Activated gamma-delta T cell (primary cell): Measurements from ENCODE around the gene FREY1.

Source experiments
- DNase-seq: peaks from one replicate; lab custom pipeline; 2025; lab: John Stamatoyannopoulos, UW

The FREY1 gene

DNA sequence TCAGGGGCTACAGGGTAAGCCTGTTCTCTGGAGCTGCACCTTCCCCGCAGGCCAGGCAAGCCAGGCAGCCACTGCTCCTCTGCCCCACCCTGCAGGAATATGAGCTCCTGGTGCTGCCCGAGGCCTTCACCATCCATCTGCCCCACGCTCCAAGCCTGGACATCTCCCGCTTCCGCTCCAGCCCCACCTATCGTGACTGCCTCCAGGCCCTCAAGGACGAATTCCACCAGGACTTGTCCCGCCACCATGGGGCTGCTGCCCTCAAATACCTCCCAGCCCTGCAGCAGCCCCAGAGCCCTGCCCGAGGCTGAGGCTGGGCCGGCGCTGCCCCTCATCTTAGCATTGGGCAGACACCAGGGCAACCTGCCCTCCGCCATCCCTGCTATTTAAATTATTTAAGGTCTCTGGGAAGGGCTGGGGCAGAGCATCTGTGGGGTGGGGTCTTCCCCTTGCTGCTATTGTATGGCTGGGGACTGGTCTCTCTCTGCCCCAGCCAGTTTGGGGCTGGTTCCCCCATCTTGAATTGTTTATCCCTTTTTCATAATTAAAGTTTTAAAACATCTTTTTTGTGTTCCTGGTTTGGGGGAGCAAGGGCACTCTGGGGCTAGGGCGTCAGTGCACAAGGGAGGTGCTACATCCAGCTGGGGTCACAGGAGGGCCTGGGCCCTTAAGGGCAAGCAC, 21.6 kb upstream of the FREY1 start:
- no peak for DNase-seq

DNA sequence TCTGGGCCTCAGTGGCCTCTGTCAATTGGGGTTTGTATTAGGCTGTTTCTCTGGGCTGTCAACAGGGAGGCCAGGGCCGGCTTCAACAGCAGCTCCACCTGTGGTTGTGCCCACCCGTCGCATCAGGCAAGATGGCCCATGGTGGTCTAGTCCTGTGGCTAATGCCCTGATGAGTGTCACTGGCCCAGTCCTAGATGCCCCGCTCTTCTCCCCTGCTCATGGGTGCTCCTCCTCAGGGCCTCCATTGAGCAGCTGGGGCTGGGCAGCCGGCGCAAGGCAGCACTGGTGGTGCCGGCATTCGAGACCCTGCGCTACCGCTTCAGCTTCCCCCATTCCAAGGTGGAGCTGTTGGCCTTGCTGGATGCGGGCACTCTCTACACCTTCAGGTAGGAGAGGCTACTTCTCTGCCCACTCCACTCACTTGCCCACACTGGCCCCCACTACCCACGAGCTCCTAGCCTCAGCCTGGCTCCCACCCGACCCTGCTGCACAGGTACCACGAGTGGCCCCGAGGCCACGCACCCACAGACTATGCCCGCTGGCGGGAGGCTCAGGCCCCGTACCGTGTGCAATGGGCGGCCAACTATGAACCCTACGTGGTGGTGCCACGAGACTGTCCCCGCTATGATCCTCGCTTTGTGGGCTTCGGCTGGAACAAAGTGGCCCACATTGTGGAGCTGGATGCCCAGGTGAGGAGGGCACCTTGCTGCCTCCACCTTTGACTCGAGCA, 20.8 kb upstream of the FREY1 start:
- DNase-seq, result no peak

DNA sequence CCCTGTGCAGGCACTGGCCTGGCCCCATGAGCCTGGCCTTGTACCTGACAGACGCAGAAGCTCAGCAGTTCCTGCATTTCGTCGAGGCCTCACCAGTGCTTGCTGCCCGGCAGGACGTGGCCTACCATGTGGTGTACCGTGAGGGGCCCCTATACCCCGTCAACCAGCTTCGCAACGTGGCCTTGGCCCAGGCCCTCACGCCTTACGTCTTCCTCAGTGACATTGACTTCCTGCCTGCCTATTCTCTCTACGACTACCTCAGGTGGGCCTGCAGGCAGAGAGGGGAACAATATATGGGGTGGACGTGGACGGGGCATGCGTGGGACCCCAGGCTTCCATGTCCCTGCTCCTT, 20.2 kb upstream of the FREY1 start:
- no peak for DNase-seq

DNA sequence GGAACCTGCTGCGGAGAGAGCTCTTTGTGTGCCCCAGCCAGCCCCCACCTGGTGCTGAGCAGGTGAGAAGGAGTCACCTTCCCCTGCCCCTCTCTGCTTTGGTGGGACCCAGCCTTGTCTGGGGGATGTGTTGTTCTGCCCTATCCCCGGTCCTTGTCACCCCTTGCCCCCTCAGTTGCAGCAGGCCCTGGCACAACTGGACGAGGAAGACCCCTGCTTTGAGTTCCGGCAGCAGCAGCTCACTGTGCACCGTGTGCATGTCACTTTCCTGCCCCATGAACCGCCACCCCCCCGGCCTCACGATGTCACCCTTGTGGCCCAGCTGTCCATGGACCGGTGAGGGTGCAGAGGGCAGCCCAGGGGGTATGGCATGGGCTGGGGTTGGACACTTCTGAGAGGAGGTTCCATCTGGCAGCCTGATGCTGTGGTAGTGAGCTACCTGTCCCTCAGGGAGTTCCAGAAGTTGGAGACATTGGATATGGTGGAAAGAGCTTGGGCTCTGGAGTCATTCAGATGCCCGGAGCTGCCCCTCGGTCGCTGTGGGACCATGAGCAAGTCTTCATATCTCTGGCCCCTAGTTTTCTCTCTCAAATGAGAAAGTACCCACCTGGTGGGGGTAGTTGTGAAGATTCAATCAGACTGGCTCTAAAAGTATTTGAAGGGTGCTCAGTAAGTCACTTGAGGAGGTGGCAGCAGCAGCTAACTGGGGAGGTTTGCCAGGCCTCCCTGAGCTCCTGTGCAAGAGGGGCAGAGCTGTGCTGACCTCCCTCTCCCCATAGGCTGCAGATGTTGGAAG, 19.7 kb upstream of the FREY1 start:
- no peak for DNase-seq

DNA sequence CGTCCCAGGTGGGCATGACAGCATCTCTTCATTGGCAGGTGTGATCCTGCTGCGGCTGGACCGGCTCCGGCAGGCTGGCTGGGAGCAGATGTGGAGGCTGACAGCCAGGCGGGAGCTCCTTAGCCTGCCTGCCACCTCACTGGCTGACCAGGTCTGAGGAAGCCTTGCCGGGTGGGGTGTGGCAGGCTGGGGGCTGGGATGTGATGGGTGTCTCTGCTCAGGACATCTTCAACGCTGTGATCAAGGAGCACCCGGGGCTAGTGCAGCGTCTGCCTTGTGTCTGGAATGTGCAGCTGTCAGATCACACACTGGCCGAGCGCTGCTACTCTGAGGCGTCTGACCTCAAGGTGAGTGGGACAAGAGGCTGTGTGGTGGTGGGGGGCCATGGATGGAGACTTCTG, 18.9 kb upstream of the FREY1 start:
- DNase-seq, result no peak

DNA sequence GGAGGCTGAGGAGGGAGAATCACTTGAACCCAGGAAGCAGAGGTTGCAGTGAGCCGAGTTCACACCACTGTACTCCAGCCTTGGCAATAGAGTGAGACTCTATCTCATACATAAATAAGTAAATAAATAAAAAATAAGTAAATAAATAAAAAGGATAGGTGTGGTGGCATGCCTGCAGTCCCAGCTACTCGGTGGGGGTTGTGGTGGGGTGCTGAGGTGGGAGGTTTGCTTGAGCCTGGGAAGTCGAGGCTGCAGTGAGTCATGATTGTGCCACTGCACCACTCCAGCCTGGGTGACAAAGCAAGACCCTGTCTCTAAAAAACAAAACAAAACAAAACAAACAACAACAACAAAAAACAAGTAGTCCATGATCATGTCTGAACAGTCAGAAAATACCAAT, 18.5 kb upstream of the FREY1 start:
- no peak for DNase-seq

DNA sequence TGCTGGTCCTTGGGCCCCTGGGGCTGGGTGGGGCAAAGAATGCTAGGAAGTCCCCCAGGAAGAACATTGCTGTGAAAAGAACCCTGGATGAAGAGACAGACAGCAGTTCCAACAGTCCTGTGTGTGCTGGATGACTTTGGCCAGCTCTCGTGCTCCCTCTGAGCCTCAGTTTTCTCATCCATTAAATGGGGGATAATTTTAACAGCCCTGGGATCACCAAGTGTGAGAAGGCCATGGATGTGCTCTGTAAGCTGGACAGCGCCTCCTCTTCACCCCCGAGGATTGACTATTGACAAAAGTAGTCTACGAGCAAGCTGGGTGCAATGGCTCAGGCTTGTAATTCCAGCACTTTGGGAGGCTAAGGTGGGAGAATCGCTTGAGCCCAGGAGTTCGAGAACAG, 17.9 kb upstream of the FREY1 start:
- DNase-seq, result no peak

DNA sequence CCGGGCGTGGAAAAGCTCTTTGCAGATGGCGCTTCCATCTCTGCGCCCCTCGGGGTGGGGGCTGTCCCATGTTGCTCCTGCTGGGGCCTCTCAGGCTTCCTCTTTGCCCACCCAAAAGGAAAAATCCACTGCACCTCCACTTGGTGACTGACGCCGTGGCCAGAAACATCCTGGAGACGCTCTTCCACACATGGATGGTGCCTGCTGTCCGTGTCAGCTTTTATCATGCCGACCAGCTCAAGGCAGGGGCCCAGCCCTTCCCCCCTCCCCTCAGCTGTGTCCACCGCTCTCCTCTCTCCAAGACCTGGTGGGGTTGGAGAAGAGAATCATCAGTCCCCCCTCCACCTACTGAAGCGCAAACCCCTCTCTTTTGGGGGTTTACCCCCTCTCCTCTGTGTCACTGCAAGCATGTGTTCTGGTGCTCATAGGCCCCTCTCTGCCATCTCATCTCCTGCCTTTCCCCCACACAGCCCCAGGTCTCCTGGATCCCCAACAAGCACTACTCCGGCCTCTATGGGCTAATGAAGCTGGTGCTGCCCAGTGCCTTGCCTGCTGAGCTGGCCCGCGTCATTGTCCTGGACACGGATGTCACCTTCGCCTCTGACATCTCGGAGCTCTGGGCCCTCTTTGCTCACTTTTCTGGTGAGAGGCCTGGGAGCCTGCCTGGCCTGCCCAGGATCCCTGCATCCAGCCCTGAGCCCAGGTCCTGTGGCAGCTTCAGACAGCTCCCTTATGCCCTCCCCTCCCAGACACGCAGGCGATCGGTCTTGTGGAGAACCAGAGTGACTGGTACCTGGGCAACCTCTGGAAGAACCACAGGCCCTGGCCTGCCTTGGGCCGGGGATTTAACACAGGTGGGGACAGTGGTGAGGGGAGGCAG, 17.2 kb upstream of the FREY1 start:
- no peak for DNase-seq

DNA sequence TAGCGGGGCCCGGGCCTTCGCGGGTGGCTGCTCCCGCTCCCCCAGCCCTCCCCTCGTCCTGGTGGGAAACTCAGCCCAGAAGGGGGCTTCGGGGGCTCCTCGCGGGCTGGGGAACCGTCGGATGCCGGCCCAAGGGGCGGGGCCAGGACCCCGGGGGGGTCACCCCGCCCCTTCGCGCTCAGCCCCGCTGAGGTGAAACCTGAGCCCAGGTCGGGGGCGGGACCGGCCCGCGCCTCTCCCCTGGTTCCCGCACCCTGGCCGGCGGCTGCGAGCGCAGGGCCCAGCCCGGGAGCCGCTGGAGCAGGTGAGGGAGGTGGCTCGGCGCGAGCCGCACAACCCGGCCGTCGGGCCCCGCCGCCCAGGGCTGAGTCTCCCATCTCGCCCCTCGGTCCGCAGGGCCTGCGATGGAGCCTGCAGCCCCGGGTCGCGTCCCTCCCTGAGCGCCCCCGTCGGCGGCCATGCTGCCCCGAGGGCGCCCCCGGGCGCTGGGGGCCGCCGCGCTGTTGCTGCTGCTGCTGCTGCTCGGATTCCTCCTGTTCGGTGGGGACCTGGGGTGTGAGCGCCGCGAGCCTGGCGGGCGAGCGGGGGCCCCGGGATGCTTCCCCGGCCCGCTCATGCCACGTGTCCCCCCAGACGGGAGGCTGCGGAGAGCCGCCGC, 15.5 kb upstream of the FREY1 start, which contains the start of gene LARGE2:
Gene LARGE2 (plus strand): TSS at position 232 of the 658 bp plus-strand sequence. CDS start 227 bp downstream, at position 459.
- DNase-seq, result peak; percentile 32

DNA sequence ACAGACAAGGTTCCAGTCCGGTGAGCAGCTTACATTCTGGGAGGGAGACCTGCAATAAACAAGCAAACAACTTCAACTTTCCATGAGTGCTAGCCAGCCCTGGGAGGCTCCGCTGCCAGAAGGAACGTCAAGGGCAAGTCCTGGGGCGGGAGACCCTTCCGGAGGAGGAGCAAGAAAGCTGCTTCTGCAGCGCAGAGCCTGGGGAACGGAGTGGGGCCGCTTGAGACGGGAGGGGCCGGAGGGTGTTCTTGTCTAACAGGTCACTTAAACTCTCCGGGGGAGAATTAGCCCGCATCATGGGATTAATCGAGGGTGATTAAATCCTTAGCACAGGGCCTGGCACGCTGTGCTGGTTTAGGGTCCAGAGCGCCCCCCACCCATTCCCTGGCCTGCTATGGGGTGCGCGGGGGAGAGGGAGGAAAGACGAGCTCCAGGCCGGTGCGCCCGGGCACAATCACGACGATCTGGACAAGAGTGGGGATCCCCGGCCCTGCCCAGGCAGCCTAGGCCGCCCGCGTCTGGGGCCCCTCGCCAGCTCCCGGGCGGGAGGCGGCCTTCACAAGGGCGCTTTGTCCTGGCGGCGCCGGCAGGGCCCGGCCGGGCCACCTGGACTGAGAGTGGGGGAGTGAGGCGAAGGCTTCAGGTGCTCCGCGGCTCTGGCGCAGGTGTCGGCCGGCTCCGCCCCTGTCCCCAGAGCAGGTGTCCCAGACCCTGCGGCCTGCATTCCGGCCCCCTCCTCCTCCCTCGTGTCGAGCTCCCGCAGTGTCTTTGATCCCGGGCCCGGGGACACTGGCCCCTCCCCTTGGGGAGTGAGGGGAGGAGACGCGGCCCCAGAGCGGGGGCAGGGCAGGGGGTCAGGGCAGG, 14.7 kb upstream of the FREY1 start:
- peak; percentile 21 for DNase-seq

DNA sequence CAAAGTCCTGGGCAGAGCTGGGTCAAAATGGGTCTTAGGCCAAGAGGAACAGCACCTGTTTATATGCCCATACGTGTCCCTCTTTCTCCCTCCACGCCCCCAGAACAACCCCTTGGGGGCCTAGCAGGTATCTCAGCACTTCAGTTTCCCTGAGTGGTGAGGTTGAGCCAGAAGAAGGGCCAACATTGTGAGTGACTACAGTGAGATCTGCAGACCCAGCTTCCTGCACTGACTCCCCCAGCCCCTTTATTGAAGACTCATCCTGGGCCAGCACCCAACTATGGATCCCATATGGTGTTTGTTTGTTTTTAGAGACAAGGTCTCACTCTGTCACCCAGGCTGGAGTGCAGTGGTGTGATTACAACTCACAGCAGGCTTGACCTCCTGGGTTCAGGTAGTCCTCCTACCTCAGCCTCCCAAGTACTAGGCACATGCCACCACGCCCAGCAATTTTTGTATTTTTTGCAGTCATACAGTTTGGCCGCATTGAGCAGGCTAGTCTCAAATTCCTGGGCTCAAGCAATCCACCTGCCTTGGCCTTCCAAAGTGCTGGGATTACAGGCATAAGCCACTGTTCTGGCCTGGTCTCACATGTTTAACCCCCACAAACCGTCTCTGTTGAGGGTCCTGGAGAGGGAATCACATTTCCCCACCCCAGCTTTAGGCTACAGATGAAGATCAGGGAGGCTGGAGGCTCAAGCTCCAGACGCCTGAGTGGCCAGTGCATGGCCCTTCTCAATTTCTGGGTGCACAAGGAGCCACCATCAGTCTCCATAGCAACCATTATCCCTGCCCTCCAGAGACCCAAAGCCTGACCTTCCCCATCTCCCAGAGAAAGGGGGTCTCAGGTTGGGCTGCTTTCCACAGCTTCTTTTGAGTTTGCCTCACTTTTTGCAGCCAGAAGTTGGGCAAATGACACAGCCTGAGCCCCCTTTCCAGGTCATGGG, 13.7 kb upstream of the FREY1 start:
- no peak for DNase-seq

DNA sequence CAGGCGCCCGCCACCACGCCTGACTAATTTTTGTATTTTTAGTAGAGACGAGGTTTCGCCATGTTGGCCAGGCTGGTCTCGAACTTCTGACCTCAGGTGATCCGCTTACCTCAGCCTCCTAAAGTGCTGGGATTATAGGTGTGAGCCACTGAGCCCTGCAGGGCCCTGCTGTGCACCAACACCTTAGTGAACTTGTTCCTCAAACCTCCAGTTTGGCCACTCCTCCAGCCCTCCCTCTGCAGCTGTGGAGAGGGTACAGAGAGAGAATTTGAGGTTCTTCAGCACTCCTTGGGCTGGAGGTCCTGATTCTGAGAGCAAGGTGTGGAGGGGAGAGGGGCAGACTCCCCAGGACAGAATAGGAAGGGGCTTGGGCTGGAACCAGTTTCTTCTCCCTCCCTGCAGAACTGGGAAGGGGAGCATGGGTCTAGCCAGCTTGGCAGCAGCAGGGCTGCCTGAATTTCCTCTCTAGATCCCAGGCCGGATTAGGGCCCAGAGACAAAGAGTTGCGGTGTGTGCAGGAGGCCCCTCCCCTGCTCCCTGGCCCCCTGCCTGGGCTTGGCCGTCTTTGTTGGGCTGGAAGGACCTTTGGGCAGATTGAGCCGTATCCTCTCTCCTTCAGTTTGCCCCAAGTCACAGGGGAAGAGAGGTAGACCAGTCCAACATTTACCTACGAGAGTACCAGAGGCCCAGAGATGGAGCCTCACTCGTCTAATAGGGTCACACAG, 12.9 kb upstream of the FREY1 start:
- no peak for DNase-seq

DNA sequence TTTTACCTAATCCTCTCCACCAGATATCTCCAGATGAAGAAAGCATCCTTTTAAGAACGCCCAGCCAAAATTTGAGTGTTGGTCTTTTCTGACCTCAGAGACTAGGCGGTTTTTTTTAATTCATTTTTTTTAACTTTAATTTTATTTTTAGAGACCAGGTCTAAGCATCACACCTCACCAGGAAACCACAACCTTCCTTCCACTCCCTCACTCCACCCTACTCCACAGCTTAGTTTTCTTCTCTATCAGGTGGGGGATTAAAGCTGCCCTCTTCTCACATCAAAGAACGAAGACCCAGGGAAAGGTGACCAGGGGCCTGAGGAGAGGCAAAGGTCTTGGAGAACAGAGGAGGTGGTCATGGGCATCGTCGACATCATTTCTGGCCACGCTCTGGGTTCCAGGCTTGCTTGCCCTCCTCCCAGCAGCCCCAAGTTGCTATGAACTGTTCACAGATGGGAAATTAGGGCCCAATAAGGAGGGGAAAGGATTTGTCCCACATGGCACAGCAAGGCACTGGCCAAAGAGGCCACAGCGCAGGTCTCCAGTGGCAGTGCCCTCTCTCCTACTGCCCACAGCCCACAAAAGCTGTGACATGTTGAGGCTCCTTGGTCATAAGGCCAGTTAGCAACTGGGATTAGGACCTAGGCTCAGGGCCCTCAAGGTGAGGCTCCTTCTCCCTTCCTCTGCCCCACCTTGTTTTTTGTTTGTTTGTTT, 12.0 kb upstream of the FREY1 start:
- no peak for DNase-seq

DNA sequence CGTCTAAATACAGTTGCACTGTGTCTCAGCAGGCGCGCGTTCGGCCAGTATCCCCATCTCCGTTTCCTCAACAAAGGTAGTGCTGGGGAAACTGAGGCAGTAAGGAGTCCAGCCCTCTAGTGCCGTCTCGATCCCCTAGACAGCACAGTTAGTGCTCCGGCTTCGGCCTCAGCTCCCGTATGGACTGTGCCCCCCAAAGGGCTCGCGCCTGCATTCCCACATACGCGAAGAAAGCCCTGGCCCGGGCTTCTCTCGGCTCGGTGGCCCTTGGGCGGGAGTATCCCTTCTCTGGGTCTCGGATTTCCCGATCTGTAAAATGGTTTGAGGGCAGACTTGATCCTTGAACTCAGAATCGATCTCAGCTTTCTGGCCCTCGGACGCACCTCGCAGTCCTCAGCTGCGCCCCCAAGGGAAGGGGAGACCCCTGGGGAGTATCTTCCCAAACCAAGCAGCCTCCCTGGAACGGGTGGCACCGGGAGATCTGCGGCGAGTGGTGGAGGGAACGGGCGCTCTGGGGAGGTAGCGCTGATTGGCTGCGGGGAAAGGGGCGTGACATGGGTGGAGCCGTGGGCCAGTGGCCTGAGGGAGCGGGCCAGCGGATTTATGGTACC, 11.4 kb upstream of the FREY1 start:
- DNase-seq, result peak; percentile 36

DNA sequence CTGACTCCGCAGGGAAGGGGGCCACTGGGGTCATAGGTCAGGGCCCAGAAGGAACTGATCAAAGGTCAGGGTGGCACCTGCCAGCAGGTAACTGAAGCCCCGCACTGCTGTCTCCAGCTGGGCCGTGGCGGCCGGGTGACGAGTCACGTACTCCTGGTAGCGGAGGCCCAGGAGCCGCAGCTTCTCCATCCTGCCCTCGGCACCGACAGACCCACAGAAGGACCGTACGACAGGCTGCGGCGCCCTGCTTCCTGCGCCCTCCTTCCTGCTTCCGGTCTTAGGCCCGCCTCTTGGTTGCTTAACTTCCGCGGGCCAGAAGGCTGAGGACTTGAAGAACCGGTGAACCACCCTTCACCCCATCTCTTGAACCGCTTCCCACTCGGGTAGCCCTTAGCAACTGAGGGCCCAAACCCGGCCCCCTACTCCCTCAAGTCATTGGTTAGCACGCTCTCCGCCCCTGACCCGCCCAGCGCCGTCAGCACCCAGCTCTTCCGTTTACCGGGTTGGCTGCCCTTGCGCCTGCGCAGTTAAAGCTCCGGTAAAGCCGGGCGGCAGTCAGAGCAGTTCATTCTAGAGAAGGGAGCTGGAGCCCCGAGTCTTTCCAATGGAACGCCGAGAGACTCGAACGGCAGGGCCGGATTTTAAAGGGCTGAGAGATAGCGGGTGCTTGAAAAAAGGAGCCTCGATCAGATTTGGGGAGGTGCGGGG, 10.7 kb upstream of the FREY1 start, which contains the start of gene PEX16:
Gene PEX16 (minus strand): TSS at position 255 of the 708 bp plus-strand sequence. CDS start 66 bp downstream, at position 189.
- DNase-seq, result peak; percentile 86

DNA sequence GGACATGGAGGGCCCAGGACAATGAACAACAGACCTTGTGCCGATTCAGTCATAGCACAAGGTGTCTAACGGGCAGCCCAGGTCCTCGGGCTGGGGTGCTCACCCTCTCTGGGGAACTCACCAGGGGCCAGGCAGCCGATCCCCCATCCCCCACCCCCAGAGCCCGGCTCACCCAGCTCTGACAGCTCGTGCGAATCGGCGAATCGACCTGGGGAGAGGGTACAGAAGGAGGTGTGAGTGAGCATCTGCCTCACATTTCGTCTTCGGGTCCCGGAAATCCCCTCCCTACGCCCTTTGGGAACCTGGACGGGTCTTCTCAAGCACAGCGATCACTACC, 10.2 kb upstream of the FREY1 start:
- DNase-seq, result no peak

DNA sequence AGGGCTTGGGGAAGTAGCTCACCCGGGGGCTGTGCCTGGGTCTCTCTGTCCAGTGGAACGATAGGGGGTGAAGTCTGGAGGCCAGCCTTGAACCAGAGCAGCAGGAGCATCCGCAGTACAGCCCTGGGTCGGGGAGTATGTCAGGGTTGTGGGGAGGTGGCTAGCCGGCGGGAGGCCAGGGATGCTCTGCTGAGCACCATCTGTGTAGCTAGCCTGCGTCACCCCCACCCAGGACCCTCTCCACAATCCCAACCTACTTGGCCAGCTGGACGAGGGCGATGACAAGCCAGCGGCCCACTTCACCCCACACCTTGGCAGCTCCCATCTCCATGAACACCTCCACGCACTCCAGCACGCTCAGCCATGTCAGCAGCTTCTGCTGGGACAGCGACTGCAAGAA, 8.4 kb upstream of the FREY1 start:
- no peak for DNase-seq
